ENCODE measurements around the gene LCNL1. TPM values are rescaled to one million over a fixed set of nuclear protein-coding genes. Genes with fewer than 3 reads are reported as not detected.

Gene LCNL1
- total RNA-seq, 1 donor from 2014 or later = not detected

GRCh38 chr9:137015540-137015930, 32.7 kb downstream of the LCNL1 start:
- H3K4me3 ChIP-seq = no peak overlapping the region
- H3K4me2 ChIP-seq = no peak overlapping the region
- H3K27me3 ChIP-seq = no peaks in the 10 kb centered on the region
- DNase-seq (ENCODE audit: low spot score) = no peak
- Mint-ChIP-seq H3K27ac (no peak overlapping the region), H3K4me1 (no peaks in the 10 kb centered on the region), H3K9me3 (no peaks in the 10 kb centered on the region), H3K36me3 (peaks cover 5% of the 10 kb centered on the region), H3K27me3 (ENCODE audit: insufficient read depth, low read depth) (peaks cover 2% of the 10 kb centered on the region), H3K4me3 (no peak overlapping the region)
- H3K4me1 ChIP-seq = no peaks in the 10 kb centered on the region
- no peaks in the 10 kb centered on the region for H3K36me3 ChIP-seq
- H3K79me2 ChIP-seq (ENCODE audit: low read depth) = no peaks in the 10 kb centered on the region
- no peak overlapping the region for H3K9ac ChIP-seq
- TF ChIP-seq EZH2phosphoT487 (IDR thresholded peaks at IDR 0.05) (no peak), EZH2 (IDR thresholded peaks at IDR 0.05) (no peak)
- TF ChIP-seq, protein P1, sequence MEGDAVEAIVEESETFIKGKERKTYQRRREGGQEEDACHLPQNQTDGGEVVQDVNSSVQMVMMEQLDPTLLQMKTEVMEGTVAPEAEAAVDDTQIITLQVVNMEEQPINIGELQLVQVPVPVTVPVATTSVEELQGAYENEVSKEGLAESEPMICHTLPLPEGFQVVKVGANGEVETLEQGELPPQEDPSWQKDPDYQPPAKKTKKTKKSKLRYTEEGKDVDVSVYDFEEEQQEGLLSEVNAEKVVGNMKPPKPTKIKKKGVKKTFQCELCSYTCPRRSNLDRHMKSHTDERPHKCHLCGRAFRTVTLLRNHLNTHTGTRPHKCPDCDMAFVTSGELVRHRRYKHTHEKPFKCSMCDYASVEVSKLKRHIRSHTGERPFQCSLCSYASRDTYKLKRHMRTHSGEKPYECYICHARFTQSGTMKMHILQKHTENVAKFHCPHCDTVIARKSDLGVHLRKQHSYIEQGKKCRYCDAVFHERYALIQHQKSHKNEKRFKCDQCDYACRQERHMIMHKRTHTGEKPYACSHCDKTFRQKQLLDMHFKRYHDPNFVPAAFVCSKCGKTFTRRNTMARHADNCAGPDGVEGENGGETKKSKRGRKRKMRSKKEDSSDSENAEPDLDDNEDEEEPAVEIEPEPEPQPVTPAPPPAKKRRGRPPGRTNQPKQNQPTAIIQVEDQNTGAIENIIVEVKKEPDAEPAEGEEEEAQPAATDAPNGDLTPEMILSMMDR (IDR thresholded peaks at IDR 0.05) = no peak
- H4K20me1 ChIP-seq (ENCODE audit: low read depth) = no peaks in the 10 kb centered on the region
- H2AFZ ChIP-seq (replicated peaks) = no peak overlapping the region
- H3F3A ChIP-seq (ENCODE audit: low read depth) = no peaks in the 10 kb centered on the region
- H3K27ac ChIP-seq = no peak overlapping the region
- no peaks in the 10 kb centered on the region for H3K9me3 ChIP-seq (ENCODE audit: low read depth)

GRCh38 chr9:137015976-137016375, 33.2 kb downstream of the LCNL1 start:
- Histone ChIP-seq H3K4me2 (no peak overlapping the region), H3K9me3 (ENCODE audit: low read depth) (no peaks in the 10 kb centered on the region), H3K9ac (no peak overlapping the region), H4K20me1 (ENCODE audit: low read depth) (no peaks in the 10 kb centered on the region), H3K36me3 (no peaks in the 10 kb centered on the region), H3F3A (ENCODE audit: low read depth) (no peaks in the 10 kb centered on the region), H3K4me3 (no peak overlapping the region), H3K4me1 (no peaks in the 10 kb centered on the region), H2AFZ (replicated peaks) (no peak overlapping the region), H3K27me3 (no peaks in the 10 kb centered on the region), H3K27ac (no peak overlapping the region), H3K79me2 (ENCODE audit: low read depth) (no peaks in the 10 kb centered on the region)
- no peak overlapping the region for H3K4me3 Mint-ChIP-seq
- no peaks in the 10 kb centered on the region for H3K4me1 Mint-ChIP-seq
- no peaks in the 10 kb centered on the region for H3K9me3 Mint-ChIP-seq
- TF ChIP-seq EZH2phosphoT487 (IDR thresholded peaks at IDR 0.05) = no peak
- TF ChIP-seq, protein P1 (IDR thresholded peaks at IDR 0.05) = no peak
- H3K27me3 Mint-ChIP-seq (ENCODE audit: insufficient read depth, low read depth) = peaks cover 2% of the 10 kb centered on the region
- no peak overlapping the region for H3K27ac Mint-ChIP-seq
- peaks cover 5% of the 10 kb centered on the region for H3K36me3 Mint-ChIP-seq
- DNase-seq (ENCODE audit: low spot score) = no peak

- Histone ChIP-seq H3K9ac (no peak overlapping the region), H3K4me2 (no peak overlapping the region), H3K79me2 (ENCODE audit: low read depth) (no peaks in the 10 kb centered on the region), H3K27me3 (no peaks in the 10 kb centered on the region), H3K4me1 (no peaks in the 10 kb centered on the region), H3K36me3 (no peaks in the 10 kb centered on the region), H3K9me3 (ENCODE audit: low read depth) (no peaks in the 10 kb centered on the region), H2AFZ (replicated peaks) (no peak overlapping the region), H3K4me3 (no peak overlapping the region), H3F3A (ENCODE audit: low read depth) (no peaks in the 10 kb centered on the region), H4K20me1 (ENCODE audit: low read depth) (no peaks in the 10 kb centered on the region), H3K27ac (no peak overlapping the region)
- no peak for TF ChIP-seq EZH2 (IDR thresholded peaks at IDR 0.05)
- TF ChIP-seq, protein P1 (IDR thresholded peaks at IDR 0.05) = no peak
- Mint-ChIP-seq H3K9me3 (no peaks in the 10 kb centered on the region), H3K27ac (no peak overlapping the region), H3K27me3 (ENCODE audit: insufficient read depth, low read depth) (peaks cover 2% of the 10 kb centered on the region), H3K36me3 (peaks cover 5% of the 10 kb centered on the region), H3K4me3 (no peak overlapping the region), H3K4me1 (no peaks in the 10 kb centered on the region)
- no peak for DNase-seq (ENCODE audit: low spot score)
Observed at GRCh38 chr9:137016436-137016835, 33.6 kb downstream of the LCNL1 start.

GRCh38 chr9:137017071-137017470, 34.3 kb downstream of the LCNL1 start:
- H3K27me3 Mint-ChIP-seq (ENCODE audit: insufficient read depth, low read depth) = peaks cover 2% of the 10 kb centered on the region

More at GRCh38 chr9:137017071-137017470, 34.3 kb downstream of the LCNL1 start:
- Mint-ChIP-seq H3K4me1 (no peaks in the 10 kb centered on the region), H3K9me3 (no peaks in the 10 kb centered on the region), H3K36me3 (peaks cover 5% of the 10 kb centered on the region), H3K27ac (peak overlapping the region; percentile 33), H3K4me3 (no peak overlapping the region)
- no peaks in the 10 kb centered on the region for H3K9me3 ChIP-seq (ENCODE audit: low read depth)
- TF ChIP-seq EZH2phosphoT487 (IDR thresholded peaks at IDR 0.05) = no peak
- TF ChIP-seq EZH2 (IDR thresholded peaks at IDR 0.05) = no peak
- TF ChIP-seq, protein P1 (IDR thresholded peaks at IDR 0.05) = no peak
- H3K79me2 ChIP-seq (ENCODE audit: low read depth) = no peaks in the 10 kb centered on the region
- H4K20me1 ChIP-seq (ENCODE audit: low read depth) = no peaks in the 10 kb centered on the region
- no peaks in the 10 kb centered on the region for H3K36me3 ChIP-seq
- no peak overlapping the region for H3K27ac ChIP-seq
- no peak for DNase-seq (ENCODE audit: low spot score)
- H3K9ac ChIP-seq = no peak overlapping the region
- H3F3A ChIP-seq (ENCODE audit: low read depth) = no peaks in the 10 kb centered on the region
- no peaks in the 10 kb centered on the region for H3K27me3 ChIP-seq
- H2AFZ ChIP-seq (replicated peaks) = no peak overlapping the region
- no peak overlapping the region for H3K4me3 ChIP-seq
- no peak overlapping the region for H3K4me2 ChIP-seq
- H3K4me1 ChIP-seq = no peaks in the 10 kb centered on the region
